Astrocyte of the cerebellum (primary cell): ENCODE data around the gene SLC35F3.

Experiments used
- DNase-seq: peaks from one replicate; pipeline ENCODE4 v3.0.0-alpha.2; 2011; ENCODE audit warnings: low read depth
- H3K4me3 ChIP-seq: 2 replicates; pipeline ENCODE4 v1.5.1; 2011; ENCODE audit warnings: mild to moderate bottlenecking, low read depth, low read length, moderate library complexity
- in situ Hi-C: cut with HindIII; loops from 2 replicates; pipeline ENCODE4 v1.10.0; 2017; ENCODE audit warnings: low sequenced_read_pairs
- TF ChIP-seq, protein P1 (sequence below): IDR thresholded peaks from 2 replicates; pipeline ENCODE4 v1.5.1; 2012; ENCODE audit warnings: low read length, low read depth, moderate library complexity, mild to moderate bottlenecking; ENCODE audit errors: missing control alignments

The SLC35F3 gene

DNA sequence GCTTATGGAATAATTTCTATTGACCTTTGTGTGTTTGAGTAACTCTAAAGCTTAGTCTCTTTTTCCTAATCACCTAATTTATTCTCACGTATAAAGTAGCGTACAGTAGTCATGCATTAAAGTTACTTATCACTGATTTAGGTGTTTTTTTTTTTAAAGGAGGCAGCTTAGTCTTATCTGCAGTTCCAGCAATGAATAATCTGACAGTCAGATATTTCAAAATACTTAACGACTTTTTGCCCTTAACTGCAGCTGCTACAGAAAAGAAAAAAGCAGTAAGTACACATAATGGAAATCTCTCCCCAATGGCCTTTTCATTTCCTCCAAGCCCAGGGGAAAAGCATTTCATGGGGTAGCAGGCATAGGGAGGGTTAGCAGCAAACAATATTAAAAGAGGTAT, 54.6 kb downstream of the SLC35F3 start:
- in situ Hi-C loops: no loop called here
- H3K4me3 ChIP-seq: no peak overlapping the region
- DNase-seq: no peak
- TF ChIP-seq, protein P1, sequence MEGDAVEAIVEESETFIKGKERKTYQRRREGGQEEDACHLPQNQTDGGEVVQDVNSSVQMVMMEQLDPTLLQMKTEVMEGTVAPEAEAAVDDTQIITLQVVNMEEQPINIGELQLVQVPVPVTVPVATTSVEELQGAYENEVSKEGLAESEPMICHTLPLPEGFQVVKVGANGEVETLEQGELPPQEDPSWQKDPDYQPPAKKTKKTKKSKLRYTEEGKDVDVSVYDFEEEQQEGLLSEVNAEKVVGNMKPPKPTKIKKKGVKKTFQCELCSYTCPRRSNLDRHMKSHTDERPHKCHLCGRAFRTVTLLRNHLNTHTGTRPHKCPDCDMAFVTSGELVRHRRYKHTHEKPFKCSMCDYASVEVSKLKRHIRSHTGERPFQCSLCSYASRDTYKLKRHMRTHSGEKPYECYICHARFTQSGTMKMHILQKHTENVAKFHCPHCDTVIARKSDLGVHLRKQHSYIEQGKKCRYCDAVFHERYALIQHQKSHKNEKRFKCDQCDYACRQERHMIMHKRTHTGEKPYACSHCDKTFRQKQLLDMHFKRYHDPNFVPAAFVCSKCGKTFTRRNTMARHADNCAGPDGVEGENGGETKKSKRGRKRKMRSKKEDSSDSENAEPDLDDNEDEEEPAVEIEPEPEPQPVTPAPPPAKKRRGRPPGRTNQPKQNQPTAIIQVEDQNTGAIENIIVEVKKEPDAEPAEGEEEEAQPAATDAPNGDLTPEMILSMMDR: no peak

DNA sequence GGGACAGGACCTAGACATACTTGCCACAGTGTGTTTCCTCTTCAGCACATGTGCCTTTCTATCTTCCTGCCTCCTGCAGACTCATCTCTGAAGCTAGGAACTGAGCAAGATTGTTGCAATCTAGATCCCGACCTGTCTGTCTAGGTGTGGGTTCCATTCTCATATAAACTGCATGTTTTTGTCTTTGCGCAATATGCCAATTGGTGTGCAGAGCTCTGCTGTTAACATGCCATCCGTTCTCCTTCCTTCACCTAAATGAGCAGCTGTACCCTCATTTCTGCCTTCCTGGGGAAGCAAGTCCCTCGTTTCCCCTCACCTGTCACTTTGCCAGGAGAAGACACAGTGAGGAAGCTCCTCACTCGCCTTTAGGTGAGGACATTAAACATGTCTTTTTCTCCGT, 55.5 kb downstream of the SLC35F3 start:
- in situ Hi-C loops: no loop called here
- DNase-seq: no peak
- no peak overlapping the region for H3K4me3 ChIP-seq
- TF ChIP-seq, protein P1: no peak

GRCh38 chr1:233960386-233960785, 55.9 kb downstream of the SLC35F3 start:
- H3K4me3 ChIP-seq: no peak overlapping the region
- DNase-seq: no peak
- in situ Hi-C loops: no loop called here
- TF ChIP-seq, protein P1: no peak

- DNase-seq: no peak
Measured at GRCh38 chr1:233962878-233963277, 58.4 kb downstream of the SLC35F3 start.

DNA sequence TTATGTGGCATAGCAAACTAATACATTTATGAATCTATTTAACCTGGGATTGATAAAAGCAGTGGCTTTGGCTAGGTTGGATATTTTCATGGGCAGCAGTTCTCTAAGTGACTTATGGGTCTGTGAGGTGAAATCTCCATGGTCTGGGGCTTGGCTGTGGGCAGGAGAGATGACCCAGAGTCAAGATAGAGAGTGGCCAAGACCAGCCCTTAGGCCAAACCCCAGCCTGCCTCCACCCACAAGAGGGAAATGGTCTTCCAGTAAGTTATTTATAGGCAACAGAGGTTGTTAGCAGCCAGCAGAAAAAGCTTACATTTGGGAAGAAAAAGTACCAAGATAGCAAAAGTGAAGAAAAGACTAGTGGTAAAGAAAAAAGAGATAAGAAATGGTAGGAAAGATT, 61.4 kb downstream of the SLC35F3 start:
- TF ChIP-seq, protein P1: no peak
- in situ Hi-C loops: no loop called here

More at GRCh38 chr1:233962878-233963277, 58.4 kb downstream of the SLC35F3 start:
- TF ChIP-seq, protein P1: no peak
- in situ Hi-C loops: no loop called here
- H3K4me3 ChIP-seq: no peak overlapping the region

DNA sequence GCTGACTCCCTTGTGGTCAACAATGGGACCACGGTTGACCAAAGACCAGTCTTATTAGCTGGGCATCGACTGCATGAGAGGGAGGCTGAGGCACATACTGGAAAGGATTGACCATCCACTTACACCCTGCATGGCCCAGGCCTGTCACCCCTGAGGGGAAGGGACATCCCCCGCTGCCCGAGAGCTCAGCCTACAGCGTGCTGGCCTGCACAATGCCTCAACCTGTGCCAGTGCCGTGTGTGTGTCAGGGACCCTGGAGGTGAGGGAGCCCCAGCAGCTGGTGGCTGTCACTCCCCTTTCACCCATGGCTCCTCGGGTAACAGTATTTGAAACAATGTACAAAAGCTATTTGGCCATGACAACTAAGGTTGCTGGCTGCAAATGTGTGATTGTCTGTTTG, 67.3 kb downstream of the SLC35F3 start:
- in situ Hi-C loops: no loop called here

More for the DNA sequence above, 61.4 kb downstream of the SLC35F3 start:
- H3K4me3 ChIP-seq: no peak overlapping the region
- no peak for DNase-seq

More for the DNA sequence above, 67.3 kb downstream of the SLC35F3 start:
- DNase-seq: no peak
- H3K4me3 ChIP-seq: no peak overlapping the region
- TF ChIP-seq, protein P1: no peak
